HG02840 (cell line): ENCODE measurements around the gene DLG2.

ENCODE experiments used
- ATAC-seq: cut with Tn5 transposase; IDR thresholded peaks from one replicate; pipeline ENCODE4 v1.9.1; 2021; ENCODE audit warnings: mild to moderate bottlenecking, moderate library complexity, moderate number of reproducible peaks; ENCODE audit not compliant: unreplicated experiment, low FRiP score

The DLG2 gene

GRCh38 chr11:83557653-83558052 is 2069.5 kb downstream of the DLG2 start:
- ATAC-seq: no peak

GRCh38 chr11:83554876-83555275 is 2072.3 kb downstream of the DLG2 start:
- ATAC-seq: no peak

DNA sequence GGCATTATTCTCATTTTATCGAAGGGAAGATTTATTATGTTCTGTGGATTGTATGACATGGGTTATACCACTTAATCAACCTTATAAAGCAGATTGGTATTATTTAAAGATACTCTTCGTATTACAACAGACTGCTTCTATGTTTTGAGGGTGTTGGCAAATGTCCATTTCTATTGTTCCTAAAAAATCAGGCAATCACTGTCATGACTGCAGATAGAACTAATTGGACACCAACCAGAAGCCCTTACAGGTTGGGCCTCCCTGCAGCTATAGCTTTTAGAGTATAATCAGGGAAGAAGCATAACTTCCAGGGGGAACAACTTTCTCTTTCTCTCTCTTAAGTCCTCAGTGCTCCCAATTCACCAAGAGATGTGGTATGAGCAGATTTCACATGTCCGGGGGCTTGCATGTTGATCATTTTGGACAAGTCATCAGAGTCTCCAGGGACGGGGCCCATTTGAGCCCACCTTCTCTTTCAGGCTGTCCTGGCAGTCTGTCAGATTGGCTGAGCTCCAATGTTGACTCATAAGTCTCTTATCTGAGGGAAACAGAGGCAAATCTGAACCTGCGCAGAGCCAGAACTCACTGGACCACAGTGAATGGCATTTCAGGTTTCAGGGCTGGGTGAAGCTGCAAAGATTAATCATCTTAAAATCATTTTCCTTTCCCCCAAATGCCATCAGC is 2077.0 kb downstream of the DLG2 start:
- no peak for ATAC-seq

GRCh38 chr11:83546368-83546767 is 2080.8 kb downstream of the DLG2 start:
- ATAC-seq: no peak

DNA sequence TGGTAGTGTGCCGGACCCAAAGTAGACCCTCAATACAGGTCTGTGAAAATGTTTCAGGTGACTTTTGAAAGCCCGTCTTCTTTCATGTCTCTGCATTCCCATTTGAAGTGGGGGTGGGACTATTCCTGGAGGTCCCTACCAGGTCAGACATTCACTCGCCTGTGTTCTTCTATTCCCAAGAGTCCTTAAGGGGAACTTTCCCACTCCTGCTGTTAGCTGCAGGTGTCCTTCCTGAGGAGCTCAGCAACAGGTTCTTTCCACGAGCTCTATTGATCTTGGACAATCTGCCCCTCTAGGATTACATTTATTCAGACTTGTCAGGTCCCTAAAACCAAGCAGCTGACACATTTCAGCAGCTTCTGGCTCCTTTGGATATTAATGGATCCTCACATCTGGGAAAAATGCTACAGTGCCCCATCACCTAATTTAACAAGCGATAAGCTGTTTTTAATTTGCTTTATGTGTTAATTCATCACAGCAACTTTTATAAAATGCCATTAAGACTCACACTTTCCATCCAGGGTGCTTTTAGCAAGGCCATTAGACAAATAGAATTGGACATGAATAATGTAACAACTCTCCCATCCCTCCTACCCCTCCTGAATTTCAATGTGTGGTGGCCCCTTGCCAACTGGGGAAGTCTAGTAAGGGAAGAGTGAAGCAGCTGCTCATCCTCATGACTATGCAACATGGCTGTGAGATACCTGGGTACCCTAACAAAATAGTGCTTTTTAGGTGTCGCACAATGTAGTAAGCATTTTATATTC is 2081.5 kb downstream of the DLG2 start:
- ATAC-seq: no peak

DNA sequence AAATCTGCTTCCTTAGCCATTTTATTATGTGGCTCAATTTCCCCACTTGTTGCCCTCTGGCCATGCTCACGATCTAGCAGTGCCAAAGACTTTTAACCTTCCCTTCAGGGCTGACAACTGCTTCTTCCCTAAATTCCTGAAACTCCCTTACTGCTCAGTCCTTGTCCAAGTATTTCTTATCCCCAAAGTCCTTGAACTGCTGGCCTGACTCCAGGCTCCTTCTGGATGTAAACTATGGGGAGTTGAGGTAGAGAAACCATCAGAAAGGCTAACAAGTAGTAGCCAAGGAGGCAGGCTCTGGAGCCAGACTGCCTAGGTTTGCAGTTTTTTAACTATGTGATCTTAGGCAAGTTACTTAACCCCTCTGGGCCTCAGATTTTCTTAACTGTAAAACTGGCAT is 2082.3 kb downstream of the DLG2 start:
- ATAC-seq: no peak

DNA sequence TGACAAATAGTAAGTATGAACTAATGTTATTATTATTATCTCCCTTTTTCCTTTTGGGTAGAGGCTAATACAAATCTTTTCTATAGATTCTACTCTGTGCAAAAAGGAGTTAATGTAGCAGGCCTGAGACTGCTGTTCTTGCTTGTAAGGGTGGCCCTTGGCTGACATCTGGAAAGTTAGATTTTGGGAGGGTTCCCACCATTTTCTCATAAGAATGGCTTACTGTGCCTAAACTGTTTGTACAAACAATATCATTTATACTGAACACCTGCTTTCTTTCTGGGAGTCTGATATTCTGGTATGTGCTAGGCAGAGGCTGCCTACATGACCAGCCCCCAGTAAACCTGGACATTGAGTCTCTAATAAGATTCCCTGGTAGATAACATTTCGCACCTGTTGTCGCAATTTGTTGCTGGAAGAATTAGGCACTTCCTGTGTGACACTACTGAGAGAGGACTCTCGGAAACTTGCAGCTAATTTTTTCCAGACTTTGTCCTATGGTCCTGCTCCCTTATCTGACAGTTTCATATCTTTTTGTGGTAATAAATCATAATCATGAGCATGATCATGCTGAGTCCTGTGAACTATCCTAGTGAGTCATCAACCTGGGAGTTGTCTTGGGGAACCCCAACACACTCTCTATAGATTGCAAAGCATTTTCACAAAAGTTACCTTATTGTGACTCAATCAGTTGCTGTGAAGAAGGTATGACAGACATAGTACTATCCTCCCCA is 2083.3 kb downstream of the DLG2 start:
- no peak for ATAC-seq

DNA sequence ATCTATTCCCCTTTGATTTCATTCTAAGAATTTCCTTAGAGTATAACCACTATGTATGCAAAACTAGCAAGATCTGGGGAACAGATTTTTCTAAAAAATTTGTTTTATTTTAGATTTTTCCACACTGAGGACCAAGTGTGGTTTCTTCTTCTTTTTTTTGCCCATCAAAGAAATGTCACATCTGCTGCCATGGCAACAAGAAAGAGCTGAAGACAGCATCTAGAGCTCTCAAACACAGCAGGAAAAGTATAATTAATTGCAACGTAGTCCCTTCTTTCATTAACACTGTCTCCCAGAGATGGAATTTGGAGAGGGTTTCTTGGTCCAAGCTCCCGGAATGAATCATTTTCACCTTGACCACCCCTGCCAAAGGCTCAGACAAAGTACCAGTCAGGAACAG is 2084.3 kb downstream of the DLG2 start:
- no peak for ATAC-seq

DNA sequence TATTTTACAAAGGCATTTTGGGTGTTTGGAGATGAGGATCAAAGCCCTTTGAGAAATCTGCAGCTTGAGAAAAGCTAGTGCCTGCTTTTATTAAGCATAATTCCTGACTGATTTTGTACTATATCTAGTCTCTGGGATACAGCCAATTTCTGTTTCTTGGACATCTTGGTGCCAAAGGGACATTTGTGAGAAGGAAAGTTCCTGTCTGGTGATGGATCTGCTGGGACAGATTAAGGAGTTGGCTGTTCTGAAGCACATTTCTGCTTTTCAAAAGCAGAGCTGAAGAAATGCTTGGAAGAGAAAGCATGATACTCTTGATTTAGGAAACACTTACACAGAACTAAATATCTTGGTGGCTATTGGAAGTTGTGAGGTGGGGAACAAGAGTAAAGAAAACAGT is 2086.4 kb downstream of the DLG2 start:
- no peak for ATAC-seq

GRCh38 chr11:83540112-83540675 is 2086.9 kb downstream of the DLG2 start:
- ATAC-seq: no peak

DNA sequence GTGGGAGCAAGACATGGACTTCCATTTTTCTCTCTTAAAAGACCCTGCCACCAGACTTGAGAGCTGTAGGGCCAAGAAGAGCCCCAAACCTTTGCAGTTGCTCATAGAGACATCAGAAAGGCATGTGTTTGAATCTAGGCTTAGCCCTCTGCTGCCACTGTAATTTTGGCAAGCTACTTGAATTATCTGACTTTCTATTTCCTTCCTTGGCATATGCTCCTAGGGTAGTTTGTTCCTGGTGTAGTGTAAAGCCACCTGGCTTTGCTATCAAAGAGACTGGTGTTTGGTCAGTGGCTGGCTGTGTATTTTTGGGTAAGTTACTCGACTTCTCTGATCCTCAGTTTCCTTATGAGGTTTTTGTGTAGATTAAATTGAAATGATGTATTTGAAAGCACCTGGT is 2088.9 kb downstream of the DLG2 start:
- no peak for ATAC-seq

DNA sequence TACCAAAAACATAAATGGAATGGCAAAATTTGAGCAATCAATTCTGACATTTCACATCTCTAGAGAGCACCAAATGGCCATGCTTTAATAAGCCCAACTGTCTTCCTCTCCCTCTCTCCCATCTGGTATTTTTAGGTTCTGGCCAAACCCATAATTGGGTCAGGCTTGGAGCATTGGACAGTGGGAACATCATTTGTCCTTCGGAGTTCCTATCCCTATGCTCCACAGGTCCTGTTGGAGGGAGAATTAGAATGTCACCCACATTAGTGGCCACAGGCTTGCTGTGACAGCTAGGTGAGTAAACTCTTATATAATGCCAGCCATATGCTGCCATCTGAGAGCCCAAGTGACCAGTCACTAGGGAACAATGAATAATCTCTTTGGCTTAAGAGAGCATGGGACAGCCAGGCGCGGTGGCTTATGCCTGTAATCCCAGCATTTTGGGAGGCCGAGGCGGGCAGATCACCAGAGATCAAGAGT is 2090.0 kb downstream of the DLG2 start:
- no peak for ATAC-seq

DNA sequence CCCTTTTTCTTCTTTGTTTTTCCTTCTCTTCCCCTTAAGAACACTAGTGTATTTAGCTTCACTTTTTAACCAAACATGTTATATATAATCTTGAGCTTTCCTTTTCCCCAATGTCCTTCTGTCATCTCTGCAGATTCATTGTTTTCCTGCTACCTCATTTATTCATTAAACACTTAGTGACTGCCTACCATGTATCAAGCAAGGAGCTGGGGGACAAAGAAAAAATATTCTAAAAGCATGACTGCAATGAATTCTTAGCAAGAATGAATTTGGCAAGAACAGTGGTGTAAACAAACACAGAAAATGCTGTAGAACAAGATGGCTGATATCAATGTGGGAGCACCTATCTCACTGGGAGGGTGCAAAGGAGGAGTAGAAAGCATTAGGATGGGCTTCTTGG is 2094.0 kb downstream of the DLG2 start:
- ATAC-seq: no peak

DNA sequence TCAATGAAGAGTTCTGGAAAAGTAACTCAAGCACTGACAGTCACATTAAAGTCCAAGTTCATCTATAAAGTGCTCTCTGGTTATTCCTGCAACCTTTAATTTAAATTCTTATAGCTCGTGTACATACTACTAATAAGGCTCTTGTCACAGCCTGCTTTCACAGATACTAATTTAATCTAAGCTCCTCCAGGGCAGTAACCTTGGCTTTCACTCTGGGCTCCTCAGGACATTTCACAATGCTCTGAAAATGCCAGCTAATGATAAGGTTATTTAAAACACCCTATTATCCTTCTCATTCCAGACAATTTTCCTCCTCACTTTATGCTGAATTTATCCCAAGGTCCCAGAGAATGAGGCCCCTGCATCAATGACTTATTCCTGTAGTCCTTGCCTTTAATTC is 2098.3 kb downstream of the DLG2 start:
- ATAC-seq: no peak

GRCh38 chr11:83528225-83528624 is 2098.9 kb downstream of the DLG2 start:
- no peak for ATAC-seq

DNA sequence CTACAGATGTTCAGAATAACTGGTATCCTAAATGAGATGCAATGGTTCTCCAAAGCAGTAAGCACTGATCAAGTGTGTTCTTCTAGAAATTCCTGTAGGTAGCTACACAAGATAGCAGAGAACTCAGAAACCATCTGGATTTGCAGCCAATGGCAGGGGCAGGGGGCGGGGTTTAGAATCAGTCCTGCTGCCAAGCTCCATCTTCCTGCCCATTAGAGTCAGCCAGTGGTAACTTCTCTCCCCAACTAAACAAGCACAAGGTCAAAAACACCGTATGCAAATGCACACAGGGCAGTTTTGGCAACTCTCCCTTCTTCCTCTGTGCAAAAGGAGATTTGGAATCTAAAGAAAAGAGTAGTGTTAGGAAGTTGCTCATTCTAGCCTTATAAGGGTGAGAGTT is 2103.5 kb downstream of the DLG2 start:
- ATAC-seq: no peak

- no peak for ATAC-seq
Observed at GRCh38 chr11:83522911-83523310, 2104.2 kb downstream of the DLG2 start.

DNA sequence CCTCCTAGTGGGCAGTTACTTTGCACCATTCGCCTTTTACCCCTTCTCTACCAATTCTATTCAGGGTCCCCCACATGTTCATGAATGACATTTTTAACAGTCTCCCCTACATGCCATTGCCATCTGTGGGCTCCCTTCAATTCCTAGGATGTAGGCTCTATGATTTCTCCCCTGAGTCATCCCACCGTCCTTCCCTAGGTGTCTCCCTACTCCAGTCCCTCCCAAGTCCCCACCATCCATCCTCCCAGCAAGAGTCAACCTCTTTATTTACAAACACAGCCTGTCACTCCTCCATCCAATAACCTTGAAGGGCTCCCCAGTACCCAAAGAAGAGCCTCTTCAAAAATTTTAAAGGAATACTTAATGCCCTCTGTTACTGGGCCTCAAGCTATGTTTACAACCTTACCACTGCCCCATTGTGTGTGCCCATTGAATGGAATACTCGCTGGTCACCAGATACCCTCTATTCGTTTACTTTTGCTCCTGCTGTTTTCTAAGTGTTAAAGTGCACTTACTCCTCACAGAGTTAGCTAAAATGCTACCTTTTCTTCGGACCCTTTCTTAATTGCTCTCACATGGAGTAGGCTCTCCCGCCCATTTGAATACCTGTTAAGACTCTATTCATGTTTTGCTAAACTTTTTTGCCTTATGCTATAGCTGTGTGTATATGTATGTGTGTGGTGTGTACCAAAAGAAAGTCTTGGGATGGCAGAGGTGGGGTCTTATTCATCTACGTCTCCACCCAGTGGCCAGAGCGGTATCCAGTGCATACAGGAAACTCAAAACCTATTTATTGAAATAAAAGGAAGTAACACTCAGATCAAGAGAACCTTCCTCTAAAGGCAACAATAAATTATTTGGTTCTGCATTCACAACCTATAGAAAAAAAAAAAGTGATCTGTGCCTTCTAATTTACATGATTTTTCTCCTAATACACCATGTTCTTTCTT is 2105.2 kb downstream of the DLG2 start:
- ATAC-seq: no peak

- no peak for ATAC-seq
Observed at GRCh38 chr11:83520849-83521248, 2106.3 kb downstream of the DLG2 start.

DNA sequence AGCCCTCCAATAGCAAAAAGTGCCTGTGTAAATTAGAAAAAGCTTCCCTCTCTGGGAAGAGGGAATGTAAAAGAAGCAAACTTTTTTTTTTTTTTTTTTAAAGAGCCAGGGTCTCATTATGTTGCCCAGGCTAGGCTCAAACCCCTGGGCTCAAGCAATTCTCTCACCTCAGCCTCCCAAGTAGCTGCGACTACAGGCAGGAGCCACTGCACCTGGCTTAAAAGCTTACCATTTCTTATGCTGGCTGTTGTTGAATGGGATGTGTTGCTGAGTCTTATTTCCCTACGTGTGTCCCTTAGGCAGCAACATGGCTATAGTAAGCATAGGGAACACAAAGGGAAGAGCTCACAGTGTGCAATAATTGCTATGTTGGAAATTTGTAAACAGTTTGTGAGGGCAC is 2115.5 kb downstream of the DLG2 start:
- ATAC-seq: no peak
